Panc1 (cell line): ENCODE data around the gene TRDN. TPM values are rescaled to one million over a fixed set of nuclear protein-coding genes. Genes with fewer than 3 reads are reported as not detected.

Experiments
- ATAC-seq: fragments of 200-7000 bp; cut with Tn5 transposase; 2 replicates; pipeline ENCODE4 v1.9.1; 2020; ENCODE audit warnings: mild to moderate bottlenecking, moderate library complexity
- BruUV-seq: library from RNA; stranded (reverse); fragments of 400-500 nt; replicated peaks from 2 replicates; lab custom pipeline; 2021; lab: Mats Ljungman, UMichigan
- CTCF ChIA-PET: fragments of 300-600 bp; sonication (Branson Sonifier 250); formaldehyde crosslinking; loops from one replicate; lab custom pipeline; 2022; ENCODE audit warnings: antibody characterized with exemption; lab: Charles Lee
- POLR2A ChIA-PET: fragments of 300-600 bp; sonication (Branson Sonifier 250); formaldehyde crosslinking; loops from one replicate; lab custom pipeline; 2022; ENCODE audit warnings: antibody characterized with exemption; lab: Charles Lee
- DNase-seq: peaks from one replicate; pipeline ENCODE4 v3.0.0-alpha.2; 2010; ENCODE audit warnings: low read depth, low spot score
- H3K27ac ChIP-seq: 2 replicates; pipeline ENCODE4 v1.5.1; 2011; ENCODE audit warnings: mild to moderate bottlenecking, low read length, inconsistent platforms
- H3K27me3 ChIP-seq: fragments of 200-500 bp; sonication (Bioruptor generic); 2 replicates; pipeline ENCODE4 v1.6.0; 2014; ENCODE audit warnings: low read length, inconsistent platforms; ENCODE audit not compliant: control insufficient read depth, insufficient read depth
- H3K36me3 ChIP-seq: fragments of 200-500 bp; sonication (Bioruptor generic); 2 replicates; pipeline ENCODE4 v1.5.1; 2014; ENCODE audit warnings: inconsistent platforms, mild to moderate bottlenecking, low read length, moderate library complexity; ENCODE audit not compliant: control insufficient read depth, insufficient read depth
- H3K4me1 ChIP-seq: 2 replicates; pipeline ENCODE4 v1.5.1; 2011; ENCODE audit warnings: inconsistent platforms, mild to moderate bottlenecking, low read length, moderate library complexity; ENCODE audit not compliant: control insufficient read depth, insufficient read depth
- H3K4me3 ChIP-seq, 2 experiments: 2 replicates each; pipeline ENCODE4 v1.5.1; 2011 to 2012; ENCODE audit warnings: low read depth in 2 of 2, low read length in 2 of 2, mild to moderate bottlenecking in 2 of 2, inconsistent platforms in 1 of 2, moderate library complexity in 1 of 2
- H3K9me3 ChIP-seq: fragments of 200-500 bp; sonication (Bioruptor generic); 2 replicates; pipeline ENCODE4 v1.5.1; 2014; ENCODE audit warnings: low read depth, mild to moderate bottlenecking, inconsistent platforms, low read length, moderate library complexity; ENCODE audit not compliant: control insufficient read depth, insufficient read depth
- POLR2AphosphoS5 ChIP-seq: IDR thresholded peaks from 2 replicates; pipeline ENCODE4 v1.6.1; 2012; ENCODE audit warnings: mild to moderate bottlenecking, low read depth, low read length, moderate library complexity
- SIN3A ChIP-seq: IDR thresholded peaks from 2 replicates; pipeline ENCODE4 v1.6.1; 2012; ENCODE audit warnings: low read depth, mild to moderate bottlenecking, low read length, moderate library complexity, borderline replicate concordance; ENCODE audit not compliant: insufficient read depth
- TCF7L2 ChIP-seq: IDR thresholded peaks from 2 replicates; pipeline ENCODE4 v1.6.1; 2011; ENCODE audit warnings: mild to moderate bottlenecking, low read depth, low read length, inconsistent platforms
- in situ Hi-C: cut with HindIII; loops from 2 replicates; pipeline ENCODE4 v1.10.0; 2016; ENCODE audit warnings: low sequenced_read_pairs, low pct_unique_long_range_greater_than_20kb
- intact Hi-C: fragments of 100-400 bp; cut with micrococcal nuclease; formaldehyde crosslinking; loops from one replicate; pipeline ENCODE4 v1.10.0; 2022; ENCODE audit not compliant: unreplicated experiment
- total RNA-seq: library from RNA; stranded (reverse); gene quantifications from one replicate; pipeline ENCODE4 v1.2.1, GENCODE V29; 2021; ENCODE audit not compliant: unreplicated experiment
- TF ChIP-seq, protein P1 (sequence below): fragments of 450-650 bp; IDR thresholded peaks from 2 replicates; pipeline ENCODE4 v1.5.1; 2017; ENCODE audit warnings: mild to moderate bottlenecking
- TF ChIP-seq, protein P2 (sequence below), 2 experiments: IDR thresholded peaks; 2 replicates each; pipeline ENCODE4 v1.6.1; 2011 to 2012; ENCODE audit warnings: low read depth in 2 of 2, control low read depth in 1 of 2, low read length in 1 of 2, mild to moderate bottlenecking in 1 of 2, moderate library complexity in 1 of 2; ENCODE audit not compliant: insufficient read depth in 1 of 2

Gene TRDN
- total RNA-seq, 1 experiment from 2014 or later: not detected

DNA sequence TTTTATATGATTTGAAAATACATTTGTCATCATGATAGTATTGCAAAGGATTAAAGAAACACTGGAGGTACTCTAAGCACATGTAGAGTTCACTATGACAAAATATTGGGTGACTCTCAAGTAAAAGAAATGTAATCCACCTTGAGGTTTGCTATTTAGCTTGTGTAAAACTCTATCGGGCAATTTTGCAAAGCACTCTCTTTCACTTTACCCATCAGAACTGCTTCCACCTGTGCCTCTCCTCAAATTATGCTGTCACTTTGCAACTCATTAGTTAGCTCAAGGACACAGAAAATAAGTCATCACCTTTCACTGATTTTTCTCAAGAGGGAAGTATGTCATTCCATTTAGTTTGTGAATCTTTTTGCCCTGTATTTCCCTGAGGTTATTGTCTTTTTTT lies 14.0 kb downstream of the TRDN start:
- ATAC-seq (no peak), DNase-seq (no peak)
- no TSS peak for BruUV-seq
- Histone ChIP-seq H3K4me3 (no peak overlapping the region), H3K4me1 (no peaks in the 10 kb centered on the region), H3K9me3 (no peaks in the 10 kb centered on the region), H3K27ac (no peak overlapping the region), H3K27me3 (no peaks in the 10 kb centered on the region; the same call in 1 of the 2 replicates), H3K36me3 (no peaks in the 10 kb centered on the region)
- TF ChIP-seq, protein P1, sequence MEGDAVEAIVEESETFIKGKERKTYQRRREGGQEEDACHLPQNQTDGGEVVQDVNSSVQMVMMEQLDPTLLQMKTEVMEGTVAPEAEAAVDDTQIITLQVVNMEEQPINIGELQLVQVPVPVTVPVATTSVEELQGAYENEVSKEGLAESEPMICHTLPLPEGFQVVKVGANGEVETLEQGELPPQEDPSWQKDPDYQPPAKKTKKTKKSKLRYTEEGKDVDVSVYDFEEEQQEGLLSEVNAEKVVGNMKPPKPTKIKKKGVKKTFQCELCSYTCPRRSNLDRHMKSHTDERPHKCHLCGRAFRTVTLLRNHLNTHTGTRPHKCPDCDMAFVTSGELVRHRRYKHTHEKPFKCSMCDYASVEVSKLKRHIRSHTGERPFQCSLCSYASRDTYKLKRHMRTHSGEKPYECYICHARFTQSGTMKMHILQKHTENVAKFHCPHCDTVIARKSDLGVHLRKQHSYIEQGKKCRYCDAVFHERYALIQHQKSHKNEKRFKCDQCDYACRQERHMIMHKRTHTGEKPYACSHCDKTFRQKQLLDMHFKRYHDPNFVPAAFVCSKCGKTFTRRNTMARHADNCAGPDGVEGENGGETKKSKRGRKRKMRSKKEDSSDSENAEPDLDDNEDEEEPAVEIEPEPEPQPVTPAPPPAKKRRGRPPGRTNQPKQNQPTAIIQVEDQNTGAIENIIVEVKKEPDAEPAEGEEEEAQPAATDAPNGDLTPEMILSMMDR: no peak
- TF ChIP-seq TCF7L2 (no peak), POLR2AphosphoS5 (no peak), SIN3A (no peak)
- TF ChIP-seq, protein P2, sequence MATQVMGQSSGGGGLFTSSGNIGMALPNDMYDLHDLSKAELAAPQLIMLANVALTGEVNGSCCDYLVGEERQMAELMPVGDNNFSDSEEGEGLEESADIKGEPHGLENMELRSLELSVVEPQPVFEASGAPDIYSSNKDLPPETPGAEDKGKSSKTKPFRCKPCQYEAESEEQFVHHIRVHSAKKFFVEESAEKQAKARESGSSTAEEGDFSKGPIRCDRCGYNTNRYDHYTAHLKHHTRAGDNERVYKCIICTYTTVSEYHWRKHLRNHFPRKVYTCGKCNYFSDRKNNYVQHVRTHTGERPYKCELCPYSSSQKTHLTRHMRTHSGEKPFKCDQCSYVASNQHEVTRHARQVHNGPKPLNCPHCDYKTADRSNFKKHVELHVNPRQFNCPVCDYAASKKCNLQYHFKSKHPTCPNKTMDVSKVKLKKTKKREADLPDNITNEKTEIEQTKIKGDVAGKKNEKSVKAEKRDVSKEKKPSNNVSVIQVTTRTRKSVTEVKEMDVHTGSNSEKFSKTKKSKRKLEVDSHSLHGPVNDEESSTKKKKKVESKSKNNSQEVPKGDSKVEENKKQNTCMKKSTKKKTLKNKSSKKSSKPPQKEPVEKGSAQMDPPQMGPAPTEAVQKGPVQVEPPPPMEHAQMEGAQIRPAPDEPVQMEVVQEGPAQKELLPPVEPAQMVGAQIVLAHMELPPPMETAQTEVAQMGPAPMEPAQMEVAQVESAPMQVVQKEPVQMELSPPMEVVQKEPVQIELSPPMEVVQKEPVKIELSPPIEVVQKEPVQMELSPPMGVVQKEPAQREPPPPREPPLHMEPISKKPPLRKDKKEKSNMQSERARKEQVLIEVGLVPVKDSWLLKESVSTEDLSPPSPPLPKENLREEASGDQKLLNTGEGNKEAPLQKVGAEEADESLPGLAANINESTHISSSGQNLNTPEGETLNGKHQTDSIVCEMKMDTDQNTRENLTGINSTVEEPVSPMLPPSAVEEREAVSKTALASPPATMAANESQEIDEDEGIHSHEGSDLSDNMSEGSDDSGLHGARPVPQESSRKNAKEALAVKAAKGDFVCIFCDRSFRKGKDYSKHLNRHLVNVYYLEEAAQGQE (IDR thresholded peaks at IDR 0.05; ENCODE audit: insufficient read depth in 1 of 2, low read depth in 2 of 2, low read length in 1 of 2): no peak
- CTCF ChIA-PET: no interaction called here
- POLR2A ChIA-PET: no interaction called here
- in situ Hi-C loops (no loop called here), intact Hi-C loops (no loop called here)

DNA sequence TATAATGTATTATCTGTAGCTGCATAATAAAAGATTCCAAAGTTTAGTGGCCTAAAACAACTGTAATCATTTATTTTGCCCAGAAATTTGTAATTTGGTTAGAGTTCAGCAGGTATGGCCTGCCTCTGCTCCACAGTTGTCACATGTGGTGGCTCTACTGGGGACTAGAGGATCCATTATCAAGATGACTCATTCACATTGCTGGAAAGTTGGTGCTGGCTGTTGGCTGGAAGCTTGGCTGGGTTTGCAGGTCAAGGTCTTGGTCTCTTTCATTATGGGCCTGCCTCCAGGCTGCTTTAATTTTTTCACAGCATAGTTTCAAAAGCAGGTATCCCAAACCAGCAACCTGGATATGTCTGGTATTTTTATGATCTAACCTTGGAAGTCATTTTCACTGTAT lies 17.6 kb downstream of the TRDN start:
- TF ChIP-seq, protein P1: no peak
- no peak for TF ChIP-seq TCF7L2
- TF ChIP-seq, protein P2 (IDR thresholded peaks at IDR 0.05; ENCODE audit: insufficient read depth in 1 of 2, low read depth in 2 of 2, low read length in 1 of 2): no peak
- no peak for TF ChIP-seq POLR2AphosphoS5
- no peak for TF ChIP-seq SIN3A
- H3K4me1 ChIP-seq: no peaks in the 10 kb centered on the region
- intact Hi-C loops: no loop called here

More for the DNA sequence above, 17.6 kb downstream of the TRDN start:
- BruUV-seq: no TSS peak
- ChIA-PET POLR2A (no interaction called here), CTCF (no interaction called here)
- Histone ChIP-seq H3K4me3 (no peak overlapping the region), H3K27ac (no peak overlapping the region), H3K36me3 (no peaks in the 10 kb centered on the region), H3K9me3 (no peaks in the 10 kb centered on the region), H3K27me3 (no peaks in the 10 kb centered on the region; the same call in 1 of the 2 replicates)
- ATAC-seq (no peak), DNase-seq (no peak)
- in situ Hi-C loops: no loop called here
